GM19395 (cell line): ENCODE measurements around the gene NOP58.
"Not testable (repeated sequence)": the region's sequence is repeated elsewhere in the genome, so short reads cannot be mapped to it uniquely, and the experiment has no call there.

ENCODE experiments used
- ATAC-seq: cut with Tn5 transposase; IDR thresholded peaks from one replicate; pipeline ENCODE4 v1.9.1; 2021; ENCODE audit warnings: mild to moderate bottlenecking, moderate library complexity; ENCODE audit not compliant: unreplicated experiment

NOP58 gene

DNA sequence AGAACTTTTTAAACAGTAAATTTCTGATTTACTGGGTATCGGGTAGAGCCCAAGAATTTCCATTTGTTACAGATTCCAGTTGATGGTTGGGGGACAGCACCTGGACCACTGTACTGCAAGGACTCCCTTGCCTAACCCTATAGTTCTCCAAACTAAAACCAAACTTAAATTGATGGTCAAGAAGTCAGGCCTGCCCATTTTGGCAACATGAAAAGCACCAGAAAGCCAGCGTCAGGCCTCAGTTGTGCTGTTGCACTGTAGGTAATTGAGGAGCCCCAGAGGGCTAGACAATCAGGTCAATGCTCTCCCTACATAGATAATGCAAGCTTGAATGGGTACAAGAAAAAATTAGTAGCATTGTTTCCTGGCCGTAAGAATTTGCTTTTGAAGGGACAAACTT is 40.5 kb downstream of the NOP58 start:
- no peak for ATAC-seq

DNA sequence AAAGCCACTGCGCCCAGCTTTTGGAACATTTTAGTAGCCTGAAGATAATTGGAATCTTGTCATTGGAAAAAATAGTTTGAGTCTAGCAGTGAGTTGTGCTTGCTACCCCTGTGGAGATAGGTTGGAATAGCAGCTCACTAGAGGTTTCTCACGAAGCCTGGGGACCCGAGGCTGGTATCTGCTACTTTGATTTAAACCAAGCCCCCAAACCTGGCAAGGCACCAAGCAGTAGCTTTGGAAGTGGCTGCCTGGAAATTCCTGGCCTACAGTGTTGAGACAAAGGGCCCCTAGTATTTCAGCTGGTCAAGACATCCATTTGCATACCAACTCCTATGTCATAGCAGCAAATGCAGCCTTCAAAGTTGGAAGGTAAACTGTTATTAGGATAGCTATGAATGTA is 42.1 kb downstream of the NOP58 start:
- no peak for ATAC-seq

DNA sequence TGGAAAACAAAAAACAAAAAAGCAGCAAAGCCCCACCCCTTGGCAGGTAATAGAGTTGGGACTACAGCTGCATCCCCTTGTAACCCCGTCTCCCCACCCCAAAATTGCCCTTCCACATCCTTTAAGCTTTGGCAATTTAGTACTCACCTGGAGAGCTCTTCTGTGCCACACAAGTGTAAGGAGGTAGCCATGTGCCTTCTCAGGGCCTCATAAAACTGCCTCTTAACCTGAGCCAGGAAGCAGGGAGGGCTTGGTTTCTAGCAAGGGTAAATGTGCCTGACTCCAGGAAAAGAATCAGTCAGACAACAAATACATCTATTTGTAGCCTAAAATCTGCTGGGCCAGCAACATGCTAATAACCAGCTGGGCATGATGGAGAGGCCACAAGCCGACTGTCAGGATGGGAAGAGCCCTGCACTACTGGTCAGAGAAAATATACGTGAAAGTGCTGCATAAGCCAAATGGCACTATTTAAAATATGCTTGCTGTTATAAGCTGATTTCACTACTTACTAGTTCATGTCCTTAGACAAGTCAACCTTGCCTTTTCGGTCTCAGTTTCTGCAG is 46.3 kb downstream of the NOP58 start:
- ATAC-seq = no peak

DNA sequence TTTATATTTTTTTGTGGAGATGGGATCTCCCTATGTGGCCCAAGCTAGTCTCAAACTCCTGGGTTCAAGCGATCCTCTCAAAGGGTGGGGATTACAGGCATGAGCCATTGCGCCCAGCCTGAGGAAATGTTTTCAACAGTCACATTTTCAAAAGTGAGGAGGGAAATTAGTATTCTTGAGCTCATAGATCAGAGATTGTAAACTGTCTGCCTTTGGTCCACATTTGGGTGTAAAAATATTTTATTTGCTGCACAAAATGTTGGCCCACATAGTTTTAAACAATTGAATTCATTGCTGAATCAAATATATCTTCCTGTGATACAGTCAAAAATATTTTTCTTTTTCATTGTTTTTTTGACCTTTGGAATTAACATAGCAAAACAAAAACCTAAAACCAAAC is 48.6 kb downstream of the NOP58 start:
- no peak for ATAC-seq

DNA sequence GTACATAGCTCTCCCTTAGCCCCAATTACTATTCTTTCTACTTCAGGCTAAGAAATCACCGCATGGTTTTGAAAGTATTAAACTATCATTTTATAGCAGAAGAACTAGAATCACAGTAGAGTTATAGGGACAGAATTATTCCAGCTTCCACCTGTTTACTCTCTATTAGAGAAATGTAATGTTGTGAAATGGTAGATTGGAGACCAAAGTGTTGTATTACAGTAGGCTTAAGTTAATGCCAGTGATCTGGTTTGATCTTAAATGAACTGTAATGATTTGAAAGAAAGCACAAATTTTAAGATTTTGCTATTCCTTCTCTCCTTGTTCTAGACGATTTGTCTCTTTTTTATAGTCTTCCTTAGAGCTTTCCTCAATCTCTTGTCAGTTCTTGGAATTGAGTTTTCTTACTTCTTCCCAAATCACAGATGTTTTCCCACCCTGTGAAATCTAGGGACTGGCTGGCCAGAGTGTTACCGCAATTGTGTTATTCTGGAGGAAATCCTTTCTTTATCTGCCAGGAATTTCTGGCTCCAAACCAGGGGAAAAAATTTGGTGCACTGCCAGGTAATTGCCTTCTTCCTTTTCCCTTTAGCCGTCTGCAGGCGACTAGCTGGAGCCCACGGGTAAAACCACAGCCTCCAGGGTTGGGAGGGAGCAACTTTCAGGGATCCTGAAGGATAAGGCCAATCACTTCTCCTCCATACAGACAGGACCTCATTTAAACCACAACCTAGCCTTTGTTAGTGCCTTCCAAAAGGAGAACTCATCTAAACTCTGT is 51.7 kb downstream of the NOP58 start:
- ATAC-seq = no peak

DNA sequence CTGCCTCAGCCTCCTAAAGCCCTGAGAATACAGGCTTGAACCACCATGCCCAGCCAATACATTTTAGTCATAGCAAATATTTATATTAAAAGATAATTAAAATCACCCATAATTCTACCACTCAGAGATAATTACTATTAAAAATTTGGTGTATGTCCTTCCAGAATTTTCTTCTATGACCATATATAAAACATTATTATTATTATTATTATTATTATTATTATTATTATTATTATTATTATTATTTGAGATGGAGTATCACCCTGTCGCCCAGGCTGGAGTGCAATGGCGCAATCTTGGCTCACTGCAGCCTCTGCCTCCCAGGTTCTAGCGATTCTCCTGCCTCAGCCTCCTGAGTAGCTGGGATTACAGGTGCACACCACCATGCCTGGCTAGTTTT is 54.8 kb downstream of the NOP58 start:
- not testable (repeated sequence) for ATAC-seq

DNA sequence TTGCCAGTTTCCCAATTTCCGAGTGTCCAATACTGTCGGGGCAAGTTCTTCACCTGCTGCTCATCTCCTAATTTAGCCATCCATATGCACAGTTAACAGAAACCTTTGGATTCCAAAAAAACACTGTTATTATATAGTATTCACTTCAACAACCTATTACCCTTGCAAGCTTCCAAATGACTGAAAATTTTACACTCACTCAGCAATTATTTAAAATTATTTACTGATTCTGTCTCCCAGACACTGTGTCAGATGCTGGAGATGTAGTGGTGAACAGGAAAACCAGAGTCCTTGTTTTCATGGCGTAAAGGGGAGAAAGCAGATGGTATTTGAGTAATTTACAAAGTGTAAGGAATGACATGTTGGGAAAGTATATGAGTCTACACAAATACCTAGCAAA is 56.9 kb downstream of the NOP58 start:
- no peak for ATAC-seq

DNA sequence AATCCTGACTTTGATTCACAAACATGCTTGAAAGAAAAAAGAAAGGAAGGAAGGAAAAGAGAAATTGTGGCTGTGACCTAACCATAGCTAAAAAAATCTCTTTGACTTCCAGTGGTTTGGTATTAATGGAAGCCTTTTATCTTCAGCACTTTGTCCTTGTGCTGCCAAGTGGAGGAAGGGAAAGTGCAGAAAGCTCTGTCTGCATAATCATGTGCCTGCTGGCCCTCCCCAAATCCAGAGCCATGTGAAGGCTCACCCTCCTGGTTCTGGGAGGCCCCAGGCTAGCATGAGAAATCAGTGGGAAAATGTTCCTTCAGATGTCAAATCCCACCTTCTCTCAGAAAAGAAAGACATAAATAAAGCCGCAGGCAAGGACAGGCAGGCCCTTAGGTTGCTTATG is 62.3 kb downstream of the NOP58 start:
- no peak for ATAC-seq

DNA sequence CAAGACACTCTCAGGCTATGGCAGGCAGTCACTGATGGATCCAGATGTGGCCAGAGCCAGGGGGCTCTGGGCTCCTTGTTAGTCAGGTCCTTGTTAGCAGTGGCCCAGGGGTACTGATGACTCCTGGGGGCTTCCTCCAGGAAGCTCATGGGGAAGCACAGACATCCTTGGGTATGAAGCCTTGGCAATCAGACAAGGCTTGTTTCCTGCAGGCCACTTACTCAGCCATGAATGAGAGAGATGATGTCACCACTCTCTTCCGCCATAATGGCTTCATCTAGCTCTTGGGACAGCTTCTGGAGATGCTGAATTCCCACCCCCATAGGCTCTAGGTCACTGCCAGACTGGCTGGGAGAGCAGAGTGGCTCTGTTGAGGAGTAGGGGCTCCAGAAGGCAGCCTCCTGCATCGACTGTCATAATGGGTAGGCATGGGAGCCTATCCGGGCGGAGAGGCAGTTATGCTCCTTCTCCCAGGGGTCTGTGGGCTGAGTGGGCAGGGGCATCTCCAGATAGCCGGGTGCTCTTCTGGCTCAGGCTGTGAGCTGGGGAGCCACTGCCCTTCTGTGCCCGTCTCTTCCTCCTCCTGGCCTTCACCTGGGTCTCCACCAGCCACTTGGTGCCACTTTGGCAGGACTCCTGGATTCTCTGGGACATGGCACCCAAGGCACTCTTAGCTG is 70.4 kb downstream of the NOP58 start:
- ATAC-seq = no peak

DNA sequence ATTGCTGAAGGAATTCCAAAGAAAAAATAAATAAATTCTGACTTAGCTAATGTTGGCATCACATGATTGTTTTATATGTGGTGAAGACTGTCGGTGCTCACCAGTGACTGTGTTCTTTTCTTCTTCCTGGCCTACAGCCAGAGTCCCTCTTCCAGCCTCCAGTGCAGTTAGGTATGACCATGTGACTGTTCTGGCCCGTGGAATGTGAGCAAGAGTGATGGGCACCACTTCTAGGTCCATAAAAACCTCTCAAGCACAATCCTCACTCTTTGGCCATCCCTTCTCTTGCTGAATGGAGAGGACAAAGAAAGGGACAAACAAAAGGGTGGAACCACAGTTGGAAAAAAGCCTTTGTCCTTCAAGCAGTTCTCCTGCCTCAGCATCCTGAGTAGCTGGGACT is 71.6 kb downstream of the NOP58 start:
- ATAC-seq = no peak

DNA sequence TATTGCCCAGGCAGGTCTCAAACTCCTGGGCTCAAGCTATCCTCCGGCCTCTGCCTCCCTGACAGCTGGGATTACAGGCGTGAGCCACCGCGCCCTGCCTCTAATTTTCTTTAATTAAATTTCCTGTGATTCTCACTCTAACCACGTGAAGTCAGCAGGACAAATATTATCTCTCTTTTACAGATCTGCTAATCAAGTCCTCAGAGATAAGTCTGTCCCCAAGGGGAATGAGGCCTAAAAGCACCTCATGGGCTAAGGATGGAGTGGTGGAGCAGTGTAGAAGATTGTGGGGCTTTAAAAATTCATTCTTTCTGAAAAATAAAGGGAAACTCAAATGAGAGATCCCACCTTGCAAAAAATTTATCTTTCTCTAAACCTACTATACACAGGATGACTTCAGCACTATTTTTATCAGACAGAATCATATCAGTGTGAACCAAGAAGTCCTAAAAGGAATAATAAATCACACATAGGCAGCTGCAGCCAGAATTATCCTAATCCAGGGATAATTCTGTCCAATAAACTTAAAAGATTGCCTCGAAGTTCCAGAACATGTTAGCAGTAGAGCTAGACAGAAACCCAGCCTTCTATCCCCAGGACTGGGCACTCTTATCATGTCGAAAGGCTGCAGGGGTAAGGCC is 72.3 kb downstream of the NOP58 start:
- ATAC-seq = no peak

DNA sequence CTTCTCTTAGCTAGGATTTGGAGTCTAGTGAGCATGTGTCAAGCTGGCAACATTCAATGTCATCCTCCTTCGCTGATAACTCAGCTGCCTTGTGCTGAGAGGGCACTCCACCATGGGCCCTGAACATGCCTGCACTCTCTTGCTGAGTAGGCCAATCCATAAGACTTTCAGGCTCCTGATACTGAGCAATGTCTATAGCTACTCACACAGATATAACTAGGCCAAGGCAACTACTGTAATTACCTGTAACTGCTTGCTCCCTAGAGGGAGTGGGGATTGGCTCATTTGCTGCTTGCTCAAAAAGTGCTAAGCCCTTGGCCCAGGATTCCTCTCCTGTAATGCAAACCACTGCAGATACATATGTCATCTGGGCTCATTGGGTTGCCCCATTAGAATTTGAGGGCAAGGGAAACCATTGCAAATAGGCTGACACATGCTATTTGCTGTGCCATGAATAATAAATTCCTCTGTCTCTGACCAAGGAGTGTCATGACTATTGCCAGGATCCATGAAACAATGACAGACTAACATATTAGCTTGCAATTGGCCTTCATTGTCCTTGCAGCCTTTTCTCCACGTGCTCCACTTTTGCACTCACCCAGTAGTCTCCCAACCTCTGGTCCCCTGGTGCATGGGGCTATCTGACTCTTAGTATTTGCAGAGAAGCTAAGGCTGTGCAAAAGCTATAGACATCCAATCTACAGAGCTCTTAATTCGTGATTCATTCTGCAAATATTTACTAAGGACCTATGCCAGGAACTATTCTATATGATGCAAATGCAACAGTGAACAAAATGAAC is 73.7 kb downstream of the NOP58 start:
- ATAC-seq = no peak

DNA sequence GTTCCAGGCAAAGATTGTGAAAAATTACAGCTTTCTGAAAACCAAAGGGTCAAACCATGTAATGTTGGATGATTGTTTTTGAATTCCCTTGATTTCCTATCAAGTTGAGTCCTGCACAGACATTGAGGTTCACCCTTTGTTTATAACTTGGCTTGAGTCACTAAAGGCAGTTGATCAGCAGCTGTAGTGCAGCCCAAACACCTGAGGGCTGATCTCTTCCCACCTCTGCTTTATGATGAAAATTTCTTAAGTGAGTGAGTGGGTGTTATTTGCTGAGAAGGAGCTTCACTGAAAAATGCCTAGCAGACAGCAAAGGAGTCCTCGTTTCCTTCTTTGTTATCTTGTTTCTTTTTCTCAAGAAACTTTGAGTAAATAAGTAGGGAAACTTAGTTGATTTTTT is 78.6 kb downstream of the NOP58 start:
- ATAC-seq = no peak

DNA sequence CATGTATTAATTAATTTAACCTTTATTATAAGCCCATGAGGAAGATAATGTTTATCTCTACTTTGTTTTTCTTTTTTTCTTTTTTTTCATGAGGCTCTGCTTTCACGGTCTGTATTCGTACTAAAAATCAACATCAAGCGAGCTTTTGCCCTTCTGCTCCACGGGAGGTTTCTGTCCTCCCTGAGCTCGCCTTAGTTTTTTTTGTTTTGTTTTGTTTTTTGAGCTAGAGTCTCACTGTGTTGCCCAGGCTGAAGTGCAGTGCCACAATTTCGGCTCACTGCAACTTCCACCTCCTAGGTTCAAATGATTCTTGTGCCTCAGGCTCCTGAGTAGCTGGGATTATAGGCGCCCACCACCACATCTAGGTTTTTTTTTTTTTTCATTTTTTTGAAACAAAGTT is 80.6 kb downstream of the NOP58 start:
- no peak for ATAC-seq
